ENCODE results near the gene SPATA46. TPM values are rescaled to one million over a fixed set of nuclear protein-coding genes. Genes with fewer than 3 reads are reported as not detected.

The SPATA46 gene
- polyA plus RNA-seq, 1 donor = not detected

GRCh38 chr1:162351246-162351842 lies 25.3 kb downstream of the SPATA46 start:
- no peak for DNase-seq

GRCh38 chr1:162349635-162350330 lies 26.9 kb downstream of the SPATA46 start:
- DNase-seq = no peak

GRCh38 chr1:162347281-162347680 lies 29.4 kb downstream of the SPATA46 start:
- no peak for DNase-seq

- no peak for DNase-seq
Measured at GRCh38 chr1:162343470-162343869, 33.2 kb downstream of the SPATA46 start.

- no peak for DNase-seq
Measured at GRCh38 chr1:162342452-162342983, 34.1 kb downstream of the SPATA46 start.

- DNase-seq = no peak
Measured at GRCh38 chr1:162336621-162337285, 39.9 kb downstream of the SPATA46 start.

- peak; percentile 61 for DNase-seq
Measured at GRCh38 chr1:162335126-162335525, 41.5 kb downstream of the SPATA46 start.

GRCh38 chr1:162333991-162334390 lies 42.7 kb downstream of the SPATA46 start:
- DNase-seq = peak; percentile 6

- DNase-seq = no peak
Measured at GRCh38 chr1:162329826-162330225, 46.8 kb downstream of the SPATA46 start.

GRCh38 chr1:162328512-162328911 lies 48.1 kb downstream of the SPATA46 start:
- DNase-seq = no peak

GRCh38 chr1:162327788-162328165 lies 48.9 kb downstream of the SPATA46 start:
- no peak for DNase-seq

GRCh38 chr1:162327144-162327787 lies 49.4 kb downstream of the SPATA46 start:
- DNase-seq = no peak

- DNase-seq = no peak
Measured at GRCh38 chr1:162326559-162326958, 50.1 kb downstream of the SPATA46 start.

- DNase-seq = no peak
Measured at GRCh38 chr1:162324396-162324795, 52.3 kb downstream of the SPATA46 start.

Other genes starting within 250 kb of the SPATA46 start
- gene C1orf226, start 4.9 kb upstream of the SPATA46 start, polyA plus RNA-seq (ENCODE audit: insufficient read length) = 1.7 TPM
- gene SH2D1B, start 35.3 kb upstream of the SPATA46 start, polyA plus RNA-seq (ENCODE audit: insufficient read length) = 0.18 TPM
- gene UHMK1, start 121.0 kb upstream of the SPATA46 start, polyA plus RNA-seq (ENCODE audit: insufficient read length) = 25.2 TPM
- gene UAP1, start 184.9 kb upstream of the SPATA46 start, polyA plus RNA-seq (ENCODE audit: insufficient read length) = 24.9 TPM

Data from hindlimb muscle (tissue), 1 donor.